Astrocyte of the cerebellum (primary cell): Measurements from ENCODE around the gene RNU7-1.
"Not testable (repeated sequence)": the region's sequence is repeated elsewhere in the genome, so short reads cannot be mapped to it uniquely, and the experiment has no call there.

Experiments used
- DNase-seq: peaks from one replicate; pipeline ENCODE4 v3.0.0-alpha.2; 2011; ENCODE audit warnings: low read depth
- H3K4me3 ChIP-seq: 2 replicates; pipeline ENCODE4 v1.5.1; 2011; ENCODE audit warnings: mild to moderate bottlenecking, low read depth, low read length, moderate library complexity
- CTCF ChIP-seq: IDR thresholded peaks from 2 replicates; pipeline ENCODE4 v1.5.1; 2012; ENCODE audit warnings: low read length, low read depth, moderate library complexity, mild to moderate bottlenecking; ENCODE audit errors: missing control alignments
- in situ Hi-C: cut with HindIII; loops from 2 replicates; pipeline ENCODE4 v1.10.0; 2017; ENCODE audit warnings: low sequenced_read_pairs

RNU7-1 gene

GRCh38 chr12:6903722-6904121 is 39.9 kb upstream of the RNU7-1 start:
- in situ Hi-C loops: no loop called here
- no peak for DNase-seq
- no peak overlapping the region for H3K4me3 ChIP-seq
- TF ChIP-seq CTCF: no peak

- TF ChIP-seq CTCF: no peak
Measured at GRCh38 chr12:6904280-6905276, 39.0 kb upstream of the RNU7-1 start, which contains the start of gene LRRC23. LRRC23 (plus strand) TSS chr12:6904822; CDS start chr12:6905634, 812 bp downstream.

GRCh38 chr12:6905414-6906040 is 38.1 kb upstream of the RNU7-1 start:
- in situ Hi-C loops: no loop called here
- no peak for TF ChIP-seq CTCF
- DNase-seq: no peak
- peak overlapping the region; percentile 58 for H3K4me3 ChIP-seq

More at GRCh38 chr12:6904280-6905276, 39.0 kb upstream of the RNU7-1 start, which contains the start of gene LRRC23:
- peak within 1 kb of the TSS; percentile 58 for H3K4me3 ChIP-seq
- peak; percentile 92 for DNase-seq
- in situ Hi-C loops: no loop called here

- DNase-seq, in situ Hi-C loops, H3K4me3 ChIP-seq: not testable (repeated sequence)
Measured at GRCh38 chr12:6908141-6908540, 35.5 kb upstream of the RNU7-1 start.

GRCh38 chr12:6909421-6910145 is 34.0 kb upstream of the RNU7-1 start:
- H3K4me3 ChIP-seq: no peak overlapping the region
- no peak for DNase-seq
- in situ Hi-C loops: no loop called here
- no peak for TF ChIP-seq CTCF

- no peak overlapping the region for H3K4me3 ChIP-seq
- TF ChIP-seq CTCF: no peak
- DNase-seq: no peak
- in situ Hi-C loops: no loop called here
Measured at GRCh38 chr12:6912164-6912935, 31.3 kb upstream of the RNU7-1 start.
